ENCODE results near the gene ARHGEF10L.

DNA sequence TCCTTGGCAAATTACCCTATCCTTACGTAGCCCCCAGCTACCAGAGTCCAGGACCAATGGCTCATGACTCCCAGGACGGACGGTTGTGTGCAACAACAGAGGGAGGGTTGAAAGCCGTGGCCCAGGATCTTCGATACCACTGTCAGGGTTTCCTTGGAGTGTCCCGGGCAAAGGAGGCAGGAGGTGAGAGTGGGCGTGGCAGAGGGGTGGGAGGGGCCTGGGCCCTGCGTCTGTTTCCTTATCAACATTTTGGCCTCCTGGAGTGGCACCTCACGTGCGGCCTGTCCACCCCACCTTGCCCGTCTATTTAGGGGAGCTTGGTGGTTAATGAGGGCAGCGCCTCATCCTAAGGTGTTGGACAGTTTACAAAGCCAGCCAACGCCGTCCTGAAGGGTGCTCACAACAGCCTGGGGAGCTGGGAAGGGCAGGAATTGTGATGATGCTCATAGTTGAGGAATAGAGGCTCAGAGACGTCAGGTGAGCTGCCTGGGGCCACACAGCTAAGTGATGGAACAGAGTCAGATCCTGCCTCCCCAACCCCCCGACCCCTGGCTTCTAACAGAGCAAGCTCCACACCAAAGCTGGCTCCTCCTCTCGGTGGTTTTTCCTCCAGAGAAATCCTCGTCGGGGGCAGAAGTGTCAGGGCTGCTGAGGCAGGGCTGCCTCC, 17.4 kb upstream of the ARHGEF10L start:
- TF ChIP-seq POLR2A (IDR thresholded peaks at IDR 0.05; ENCODE audit: low read depth, low read length) (no peak), TAF1 (IDR thresholded peaks at IDR 0.05; ENCODE audit: low read depth, low read length) (no peak)
